ENCODE results near the gene FAM118A. TPM values are rescaled to one million over a fixed set of nuclear protein-coding genes. Genes with fewer than 3 reads are reported as not detected.

FAM118A gene
- total and polyA plus RNA-seq, 9 donors, result 21.9 to 57.8 (median 30.0) TPM

DNA sequence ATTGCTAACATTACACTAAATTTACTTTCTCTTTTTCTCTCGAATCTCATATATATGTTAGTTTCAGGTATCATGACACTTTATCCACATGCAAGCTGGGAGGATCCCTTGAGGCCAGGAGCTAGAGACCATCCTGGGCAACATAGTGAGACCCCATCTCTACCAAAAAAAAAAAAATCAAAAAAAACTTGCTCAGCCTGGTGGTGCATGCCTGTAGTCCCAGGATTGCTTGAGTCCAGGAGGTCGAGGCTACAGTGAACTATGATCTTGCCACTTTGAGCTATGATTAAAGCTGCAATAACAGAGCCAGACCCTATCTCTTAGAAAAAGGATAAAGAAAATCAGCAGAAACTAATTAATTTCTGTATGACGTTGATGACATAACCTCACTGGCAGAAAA is 28.7 kb upstream of the FAM118A start:
- Histone ChIP-seq H3K4me3 (no peak overlapping the region), H3K4me1 (ENCODE audit: insufficient read depth) (peaks cover 10% of the 10 kb centered on the region), H3K9me3 (no peaks in the 10 kb centered on the region), H3K27me3 (no peaks in the 10 kb centered on the region), H3K36me3 (no peaks in the 10 kb centered on the region), H3K27ac (no peak overlapping the region)
- no peak for DNase-seq
- TF ChIP-seq EP300 (IDR thresholded peaks at IDR 0.05) (no peak), POLR2A (IDR thresholded peaks at IDR 0.05) (no peak)
- TF ChIP-seq, protein P1, sequence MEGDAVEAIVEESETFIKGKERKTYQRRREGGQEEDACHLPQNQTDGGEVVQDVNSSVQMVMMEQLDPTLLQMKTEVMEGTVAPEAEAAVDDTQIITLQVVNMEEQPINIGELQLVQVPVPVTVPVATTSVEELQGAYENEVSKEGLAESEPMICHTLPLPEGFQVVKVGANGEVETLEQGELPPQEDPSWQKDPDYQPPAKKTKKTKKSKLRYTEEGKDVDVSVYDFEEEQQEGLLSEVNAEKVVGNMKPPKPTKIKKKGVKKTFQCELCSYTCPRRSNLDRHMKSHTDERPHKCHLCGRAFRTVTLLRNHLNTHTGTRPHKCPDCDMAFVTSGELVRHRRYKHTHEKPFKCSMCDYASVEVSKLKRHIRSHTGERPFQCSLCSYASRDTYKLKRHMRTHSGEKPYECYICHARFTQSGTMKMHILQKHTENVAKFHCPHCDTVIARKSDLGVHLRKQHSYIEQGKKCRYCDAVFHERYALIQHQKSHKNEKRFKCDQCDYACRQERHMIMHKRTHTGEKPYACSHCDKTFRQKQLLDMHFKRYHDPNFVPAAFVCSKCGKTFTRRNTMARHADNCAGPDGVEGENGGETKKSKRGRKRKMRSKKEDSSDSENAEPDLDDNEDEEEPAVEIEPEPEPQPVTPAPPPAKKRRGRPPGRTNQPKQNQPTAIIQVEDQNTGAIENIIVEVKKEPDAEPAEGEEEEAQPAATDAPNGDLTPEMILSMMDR (IDR thresholded peaks at IDR 0.05), result no peak
- WGBS, 3 donors, result 88 to 90% (median 89%) methylated on average over 3 of the region's 3 CpGs
- intact Hi-C loops (cut with DNase I), result no loop called here

DNA sequence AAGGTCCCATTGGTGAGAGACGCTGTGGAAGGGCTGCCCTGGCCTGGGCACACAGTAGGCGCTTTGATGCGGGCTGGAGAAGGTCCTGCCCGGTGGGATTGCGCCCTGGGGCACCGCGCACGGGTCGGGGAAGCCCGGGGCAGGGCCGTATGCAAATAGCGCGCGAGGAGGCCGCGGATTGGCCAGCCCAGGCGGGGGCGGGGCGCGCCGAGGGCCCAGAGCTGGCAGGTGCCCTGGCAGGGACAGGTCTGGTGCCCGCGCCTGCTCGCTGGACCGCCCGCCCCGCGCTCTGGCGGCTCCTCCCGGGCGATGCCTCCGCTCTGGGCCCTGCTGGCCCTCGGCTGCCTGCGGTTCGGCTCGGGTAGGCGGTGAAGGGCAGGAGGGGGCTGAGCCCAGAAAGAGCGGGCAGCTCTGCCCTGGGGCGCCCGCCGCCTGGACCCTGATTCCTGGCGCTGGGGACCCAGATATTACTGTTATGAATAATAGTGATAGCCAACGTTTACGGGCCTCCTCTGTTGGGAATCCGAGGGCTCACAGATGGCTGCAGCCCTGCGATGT is 24.9 kb upstream of the FAM118A start, which contains the start of gene UPK3A:
Gene UPK3A (plus strand): TSS at position 245 of the 558 bp plus-strand sequence. CDS start 65 bp downstream, at position 310.
- peak in 2 of 5 donors; percentile 41 to 67 for DNase-seq
- H3K4me1 ChIP-seq (ENCODE audit: insufficient read depth), result peaks cover 7% of the 10 kb centered on the region
- H3K9me3 ChIP-seq, result no peaks in the 10 kb centered on the region
- TF ChIP-seq EP300 (IDR thresholded peaks at IDR 0.05) (no peak), POLR2A (IDR thresholded peaks at IDR 0.05) (no peak)
- TF ChIP-seq, protein P1 (IDR thresholded peaks at IDR 0.05), result no peak
- intact Hi-C loops (cut with DNase I), result no loop called here
- peak within 1 kb of the TSS; percentile 23 for H3K4me3 ChIP-seq
- no peaks in the 10 kb centered on the region for H3K27me3 ChIP-seq
- no peak within 1 kb of the TSS for H3K27ac ChIP-seq
- H3K36me3 ChIP-seq, result no peaks in the 10 kb centered on the region
- WGBS, 3 donors, result 5 to 8% (median 8%) methylated on average over 25 to 46 of the region's 46 CpGs

DNA sequence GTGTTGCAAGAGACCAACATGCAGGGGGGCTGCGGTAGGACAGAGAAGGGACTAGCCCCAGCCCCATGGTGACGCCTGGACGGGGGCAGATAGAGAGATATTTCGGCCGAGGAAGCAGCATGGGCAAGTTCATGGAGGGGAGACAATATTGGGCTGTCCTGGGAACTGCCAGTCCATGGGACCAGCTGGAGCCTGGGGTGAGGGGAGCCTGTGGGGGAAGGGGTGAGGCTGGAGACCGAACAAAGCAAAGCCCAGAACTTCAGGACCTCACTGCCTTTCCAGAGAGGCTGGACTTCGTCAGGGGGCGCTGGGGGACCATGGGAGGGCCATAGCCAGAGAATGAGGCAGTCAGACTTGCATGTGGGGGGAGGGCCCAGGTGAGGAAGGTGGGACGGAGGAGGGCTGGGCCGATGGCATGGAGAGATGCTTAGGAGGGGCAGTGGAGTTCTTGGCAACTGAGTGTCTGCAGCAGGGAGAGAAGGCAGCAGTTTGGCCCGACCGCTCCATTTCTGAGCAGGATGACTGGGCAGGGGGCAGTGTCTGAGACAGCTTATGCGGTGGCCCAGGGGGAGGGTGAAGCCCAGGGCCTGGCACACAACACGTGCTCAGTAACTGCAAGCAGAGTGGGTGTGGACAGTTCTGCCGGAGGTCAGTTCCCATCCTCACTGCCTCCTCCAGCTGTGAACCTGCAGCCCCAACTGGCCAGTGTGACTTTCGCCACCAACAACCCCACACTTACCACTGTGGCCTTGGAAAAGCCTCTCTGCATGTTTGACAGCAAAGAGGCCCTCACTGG is 24.3 kb upstream of the FAM118A start:
- H3K27ac ChIP-seq, result no peak overlapping the region
- H3K9me3 ChIP-seq, result no peaks in the 10 kb centered on the region
- TF ChIP-seq POLR2A (IDR thresholded peaks at IDR 0.05) (no peak), EP300 (IDR thresholded peaks at IDR 0.05) (no peak)
- TF ChIP-seq, protein P1 (IDR thresholded peaks at IDR 0.05), result no peak
- DNase-seq, result peak in 1 of 5 donors; percentile 46
- no peaks in the 10 kb centered on the region for H3K27me3 ChIP-seq
- H3K36me3 ChIP-seq, result no peaks in the 10 kb centered on the region
- no peak overlapping the region for H3K4me3 ChIP-seq
- WGBS, 3 donors, result 46 to 51% (median 48%) methylated on average over 16 of the region's 16 CpGs
- H3K4me1 ChIP-seq (ENCODE audit: insufficient read depth), result peaks cover 7% of the 10 kb centered on the region
- intact Hi-C loops (cut with DNase I), result no loop called here

DNA sequence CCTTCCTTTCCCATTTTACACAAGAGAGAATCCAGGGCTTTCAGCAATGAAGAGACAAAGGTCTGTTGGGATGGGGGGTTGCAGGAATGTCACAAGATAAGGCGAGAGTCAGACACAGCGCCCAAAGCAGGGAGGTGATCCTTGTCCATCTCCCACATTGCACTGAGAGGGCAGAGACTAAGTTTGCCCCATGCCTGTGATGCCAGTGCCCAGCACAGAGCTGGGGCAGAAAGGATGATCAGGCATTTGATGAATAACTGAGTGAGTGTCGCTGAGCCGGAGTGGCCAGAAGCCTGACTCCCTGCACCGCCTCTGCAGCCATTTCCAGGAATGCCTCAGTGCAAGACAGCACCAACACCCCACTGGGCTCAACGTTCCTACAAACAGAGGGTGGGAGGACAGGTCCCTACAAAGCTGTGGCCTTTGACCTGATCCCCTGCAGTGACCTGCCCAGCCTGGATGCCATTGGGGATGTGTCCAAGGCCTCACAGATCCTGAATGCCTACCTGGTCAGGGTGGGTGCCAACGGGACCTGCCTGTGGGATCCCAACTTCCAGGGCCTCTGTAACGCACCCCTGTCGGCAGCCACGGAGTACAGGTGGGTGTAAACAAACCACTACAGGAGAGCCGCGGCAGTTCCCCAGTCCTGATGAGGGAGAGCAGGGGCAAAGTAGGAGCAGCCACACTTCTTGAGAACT is 22.7 kb upstream of the FAM118A start:
- intact Hi-C loops (cut with DNase I), result no loop called here
- 71 to 81% (median 79%) methylated on average over 12 of the region's 12 CpGs for WGBS, 3 donors
- TF ChIP-seq EP300 (IDR thresholded peaks at IDR 0.05) (no peak), POLR2A (IDR thresholded peaks at IDR 0.05) (no peak)
- TF ChIP-seq, protein P1 (IDR thresholded peaks at IDR 0.05), result no peak
- Histone ChIP-seq H3K9me3 (no peaks in the 10 kb centered on the region), H3K4me1 (ENCODE audit: insufficient read depth) (peaks cover 5% of the 10 kb centered on the region), H3K4me3 (no peak overlapping the region), H3K36me3 (no peaks in the 10 kb centered on the region), H3K27ac (no peak overlapping the region), H3K27me3 (no peaks in the 10 kb centered on the region)
- no peak for DNase-seq
